Measurements from ENCODE around the gene MNX1. TPM values are rescaled to one million over a fixed set of nuclear protein-coding genes. Genes with fewer than 3 reads are reported as not detected.

The MNX1 gene
- total RNA-seq, 1 donor = not detected

GRCh38 chr7:157006205-157006747 lies 4.2 kb downstream of the MNX1 start:
- TF ChIP-seq CTCF (IDR thresholded peaks at IDR 0.05; ENCODE audit: insufficient read depth, low read length) = no peak
- DNase-seq (ENCODE audit: low read depth) = no peak
- no peak overlapping the region for H3K4me3 ChIP-seq (ENCODE audit: low read depth, low read length)

- H3K4me3 ChIP-seq (ENCODE audit: low read depth, low read length) = no peak overlapping the region
- no peak for TF ChIP-seq CTCF (IDR thresholded peaks at IDR 0.05; ENCODE audit: insufficient read depth, low read length)
- DNase-seq (ENCODE audit: low read depth) = no peak
Observed at GRCh38 chr7:157005456-157006204, 4.8 kb downstream of the MNX1 start.

- TF ChIP-seq CTCF (IDR thresholded peaks at IDR 0.05; ENCODE audit: insufficient read depth, low read length) = no peak
- H3K4me3 ChIP-seq (ENCODE audit: low read depth, low read length) = no peak overlapping the region
- no peak for DNase-seq (ENCODE audit: low read depth)
Observed at GRCh38 chr7:157004521-157005455, 5.7 kb downstream of the MNX1 start.

- TF ChIP-seq CTCF (IDR thresholded peaks at IDR 0.05; ENCODE audit: insufficient read depth, low read length) = no peak
- DNase-seq (ENCODE audit: low read depth) = peak; percentile 35
- no peak overlapping the region for H3K4me3 ChIP-seq (ENCODE audit: low read depth, low read length)
Observed at GRCh38 chr7:157003756-157004520, 6.5 kb downstream of the MNX1 start.

- no peak overlapping the region for H3K4me3 ChIP-seq (ENCODE audit: low read depth, low read length)
- no peak for DNase-seq (ENCODE audit: low read depth)
- TF ChIP-seq CTCF (IDR thresholded peaks at IDR 0.05; ENCODE audit: insufficient read depth, low read length) = no peak
Observed at GRCh38 chr7:157003445-157003755, 7.1 kb downstream of the MNX1 start.

- H3K4me3 ChIP-seq (ENCODE audit: low read depth, low read length) = no peak overlapping the region
- DNase-seq (ENCODE audit: low read depth) = no peak
- no peak for TF ChIP-seq CTCF (IDR thresholded peaks at IDR 0.05; ENCODE audit: insufficient read depth, low read length)
Observed at GRCh38 chr7:157002819-157003421, 7.5 kb downstream of the MNX1 start.

Measured in fibroblast of the aortic adventitia (primary cell).